HEK293 (cell line): ENCODE measurements around the gene NDST3.

Experiments
- RBAK ChIP-seq: fragments of 450-650 bp; formaldehyde crosslinking; IDR thresholded peaks from 2 replicates; pipeline ENCODE4 v1.5.1; 2016; ENCODE audit warnings: missing biosample characterization, missing genetic modification characterization
- TCF7L2 ChIP-seq: IDR thresholded peaks from 2 replicates; pipeline ENCODE4 v1.6.1; 2011; ENCODE audit warnings: low read depth, mild to moderate bottlenecking, inconsistent platforms, low read length, moderate library complexity, borderline replicate concordance
- ZSCAN4 ChIP-seq: fragments of 450-650 bp; formaldehyde crosslinking; IDR thresholded peaks from 2 replicates; pipeline ENCODE4 v1.5.1; 2017; ENCODE audit warnings: missing biosample characterization, missing genetic modification characterization

- TF ChIP-seq RBAK (tag by site-specific recombination): no peak
- no peak for TF ChIP-seq ZSCAN4 (tag by site-specific recombination)
- no peak for TF ChIP-seq TCF7L2
These were observed 191.2 kb downstream of the NDST3 start for GRCh38 chr4:118225511-118225910.
